ENCODE data around the gene BCL2. TPM values are rescaled to one million over a fixed set of nuclear protein-coding genes. Genes with fewer than 3 reads are reported as not detected.
A peak's percentile ranks its signal among the peaks of the same experiment; 100 is the strongest.

Gene BCL2
- total RNA-seq, 4 donors from 2014 or later, result 14.3 to 34.8 (median 23.5) TPM

GRCh38 chr18:63161761-63162195 is 157.8 kb downstream of the BCL2 start:
- Histone ChIP-seq H3K27ac (peak overlapping the region; percentile 68 to 85 (median 76)), H3K4me1 (peaks cover 23 to 56% (median 37%) of the 10 kb centered on the region in 4 donors), H3K27me3 (no peaks in the 10 kb centered on the region), H3K9me3 (no peaks in the 10 kb centered on the region), H3K4me3 (no peak overlapping the region), H3K36me3 (no peaks in the 10 kb centered on the region)
- in situ Hi-C loops (cut with MboI; ENCODE audit: low pct_ligation_motif_present in 1 of 4, low pct_unique_long_range_greater_than_20kb in 1 of 4, low sequenced_read_pairs in 3 of 4) (no loop called here), intact Hi-C loops (cut with DNase I; ENCODE audit: low total_unique reads) (no loop called here)
- WGBS, 2 donors (ENCODE audit: low coverage in 1 of 2), result 31% methylated on average over 7 of the region's 7 CpGs; no CpG with 5 or more reads in 1 of the 2 donors
- TF ChIP-seq POLR2AphosphoS5 (IDR thresholded peaks at IDR 0.05) (peak; percentile 51 to 64 (median 61)), POLR2A (IDR thresholded peaks at IDR 0.05) (peak; percentile 29), CTCF (IDR thresholded peaks at IDR 0.05) (no peak), EP300 (IDR thresholded peaks at IDR 0.05; ENCODE audit: low read depth) (peak; percentile 13)
- DNase-seq, result peak; percentile 78

- in situ Hi-C loops (cut with MboI; ENCODE audit: low pct_ligation_motif_present in 1 of 4, low pct_unique_long_range_greater_than_20kb in 1 of 4, low sequenced_read_pairs in 3 of 4), result no loop called here
- Histone ChIP-seq H3K4me3 (no peak overlapping the region), H3K9me3 (no peaks in the 10 kb centered on the region), H3K27ac (peak overlapping the region; percentile 68 to 85 (median 76)), H3K4me1 (peaks cover 29 to 62% (median 43%) of the 10 kb centered on the region in 4 donors), H3K27me3 (no peaks in the 10 kb centered on the region), H3K36me3 (no peaks in the 10 kb centered on the region)
- WGBS, 2 donors (ENCODE audit: low coverage in 1 of 2), result 68 to 94% methylated on average over 3 to 7 of the region's 7 CpGs
- DNase-seq, result no peak
- intact Hi-C loops (cut with DNase I; ENCODE audit: low total_unique reads), result no loop called here
- TF ChIP-seq CTCF (IDR thresholded peaks at IDR 0.05), result no peak
- TF ChIP-seq POLR2A (IDR thresholded peaks at IDR 0.05), result no peak
- no peak for TF ChIP-seq POLR2AphosphoS5 (IDR thresholded peaks at IDR 0.05)
- no peak for TF ChIP-seq EP300 (IDR thresholded peaks at IDR 0.05; ENCODE audit: low read depth)
Observed at GRCh38 chr18:63161032-63161760, 158.4 kb downstream of the BCL2 start.

- TF ChIP-seq POLR2AphosphoS5 (IDR thresholded peaks at IDR 0.05), result no peak
- TF ChIP-seq POLR2A (IDR thresholded peaks at IDR 0.05), result no peak
- no peak for TF ChIP-seq EP300 (IDR thresholded peaks at IDR 0.05; ENCODE audit: low read depth)
- TF ChIP-seq CTCF (IDR thresholded peaks at IDR 0.05), result no peak
- in situ Hi-C loops (cut with MboI; ENCODE audit: low pct_ligation_motif_present in 1 of 4, low pct_unique_long_range_greater_than_20kb in 1 of 4, low sequenced_read_pairs in 3 of 4), result no loop called here
- Histone ChIP-seq H3K4me1 (peaks cover 31 to 68% (median 48%) of the 10 kb centered on the region in 4 donors), H3K36me3 (no peaks in the 10 kb centered on the region), H3K9me3 (no peaks in the 10 kb centered on the region), H3K27me3 (no peaks in the 10 kb centered on the region), H3K4me3 (no peak overlapping the region), H3K27ac (peak overlapping the region; percentile 68 to 85 (median 76))
- WGBS, 2 donors (ENCODE audit: low coverage in 1 of 2), result 73 to 89% methylated on average over 13 of the region's 13 CpGs
- DNase-seq, result no peak
- intact Hi-C loops (cut with DNase I; ENCODE audit: low total_unique reads), result no loop called here
Observed at GRCh38 chr18:63160172-63160995, 159.2 kb downstream of the BCL2 start.

- peak; percentile 39 for DNase-seq
- Histone ChIP-seq H3K36me3 (no peaks in the 10 kb centered on the region), H3K9me3 (no peaks in the 10 kb centered on the region), H3K4me1 (peaks cover 35 to 75% (median 52%) of the 10 kb centered on the region in 4 donors), H3K27ac (peak overlapping the region; percentile 8 to 85 (median 76)), H3K27me3 (no peaks in the 10 kb centered on the region), H3K4me3 (no peak overlapping the region)
- 65 to 100% methylated on average over 7 to 9 of the region's 9 CpGs for WGBS, 2 donors (ENCODE audit: low coverage in 1 of 2)
- in situ Hi-C loops (cut with MboI; ENCODE audit: low pct_ligation_motif_present in 1 of 4, low pct_unique_long_range_greater_than_20kb in 1 of 4, low sequenced_read_pairs in 3 of 4), result no loop called here
- TF ChIP-seq CTCF (IDR thresholded peaks at IDR 0.05) (no peak), EP300 (IDR thresholded peaks at IDR 0.05; ENCODE audit: low read depth) (no peak), POLR2A (IDR thresholded peaks at IDR 0.05) (no peak), POLR2AphosphoS5 (IDR thresholded peaks at IDR 0.05) (no peak)
- intact Hi-C loops (cut with DNase I; ENCODE audit: low total_unique reads), result no loop called here
Observed at GRCh38 chr18:63159590-63159989, 160.0 kb downstream of the BCL2 start.

All from transverse colon (tissue), 4 donors.